Peyer's patch (tissue), 4 donors: Measurements from ENCODE around the gene MSMB.

Experiments
- CTCF ChIP-seq, 6 experiments: fragments of 450-650 bp in 4 of 6; fragments of 200-600 bp in 2 of 6; sonication (generic) in 1 of 6; IDR thresholded peaks; one replicate each; pipeline ENCODE4 v1.5.1; 2017 to 2019; ENCODE audit warnings: antibody characterized with exemption in 6 of 6, mild to moderate bottlenecking in 3 of 6, moderate library complexity in 1 of 6
- POLR2A ChIP-seq, 2 donors: fragments of 450-650 bp; IDR thresholded peaks; one replicate each; pipeline ENCODE4 v1.5.1; 2017; ENCODE audit warnings: antibody characterized with exemption in 2 of 2, mild to moderate bottlenecking in 2 of 2, moderate library complexity in 2 of 2

GRCh38 chr10:46094931-46095750, 49.1 kb upstream of the MSMB start:
- TF ChIP-seq CTCF (IDR thresholded peaks at IDR 0.05) (no peak), POLR2A (IDR thresholded peaks at IDR 0.05) (no peak)
